Umbilical cord (tissue), 2 donors: ENCODE data around the gene PCNX2. TPM values are rescaled to one million over a fixed set of nuclear protein-coding genes. Genes with fewer than 3 reads are reported as not detected.

Experiments used
- DNase-seq: peaks from one replicate; pipeline ENCODE4 v3.0.0-alpha.2; 2015; ENCODE audit warnings: low spot score
- total RNA-seq: library from RNA; depleted of rRNA; stranded (reverse); fragments of >200 nt; gene quantifications from one replicate; pipeline ENCODE4 v1.2.3, GENCODE V29; 2014; ENCODE audit warnings: low replicate concordance; ENCODE audit not compliant: insufficient read depth

Gene PCNX2
- total RNA-seq, 1 donor from 2014 or later, result 12.5 TPM

- no peak for DNase-seq
These were observed 232.1 kb downstream of the PCNX2 start for GRCh38 chr1:233063462-233063861.

GRCh38 chr1:233061265-233061664 is 234.3 kb downstream of the PCNX2 start:
- no peak for DNase-seq

GRCh38 chr1:233060461-233060994 is 235.0 kb downstream of the PCNX2 start:
- DNase-seq, result no peak

- DNase-seq, result no peak
These were observed 237.7 kb downstream of the PCNX2 start for GRCh38 chr1:233057836-233058235.

GRCh38 chr1:233055879-233056641 is 239.5 kb downstream of the PCNX2 start:
- no peak for DNase-seq

GRCh38 chr1:233045588-233045987 is 249.9 kb downstream of the PCNX2 start:
- peak; percentile 10 for DNase-seq

GRCh38 chr1:233042834-233043233 is 252.7 kb downstream of the PCNX2 start:
- no peak for DNase-seq

- no peak for DNase-seq
These were observed 255.0 kb downstream of the PCNX2 start for GRCh38 chr1:233040494-233040893.

- DNase-seq, result peak; percentile 84
These were observed 256.9 kb downstream of the PCNX2 start for GRCh38 chr1:233038581-233038980.

GRCh38 chr1:233037843-233038242 is 257.7 kb downstream of the PCNX2 start:
- DNase-seq, result no peak

- DNase-seq, result peak; percentile 73
These were observed 260.7 kb downstream of the PCNX2 start for GRCh38 chr1:233034836-233035235.

- DNase-seq, result peak; percentile 90
These were observed 262.2 kb downstream of the PCNX2 start for GRCh38 chr1:233033361-233033760.

GRCh38 chr1:233032916-233033315 is 262.6 kb downstream of the PCNX2 start:
- DNase-seq, result no peak

GRCh38 chr1:233031521-233031920 is 264.0 kb downstream of the PCNX2 start:
- peak; percentile 54 for DNase-seq

GRCh38 chr1:233027046-233027445 is 268.5 kb downstream of the PCNX2 start:
- no peak for DNase-seq

GRCh38 chr1:233025567-233025966 is 270.0 kb downstream of the PCNX2 start:
- peak; percentile 31 for DNase-seq

- DNase-seq, result peak; percentile 35
These were observed 270.4 kb downstream of the PCNX2 start for GRCh38 chr1:233025157-233025556.

GRCh38 chr1:233024199-233024598 is 271.3 kb downstream of the PCNX2 start:
- no peak for DNase-seq

GRCh38 chr1:233022246-233022645 is 273.3 kb downstream of the PCNX2 start:
- DNase-seq, result no peak

GRCh38 chr1:233020426-233020825 is 275.1 kb downstream of the PCNX2 start:
- DNase-seq, result no peak

GRCh38 chr1:233019778-233020325 is 275.7 kb downstream of the PCNX2 start:
- DNase-seq, result no peak

- DNase-seq, result no peak
These were observed 276.4 kb downstream of the PCNX2 start for GRCh38 chr1:233019083-233019482.

- DNase-seq, result no peak
These were observed 278.7 kb downstream of the PCNX2 start for GRCh38 chr1:233016798-233017197.
